Lower leg skin (tissue), 3 donors: Measurements from ENCODE around the gene GAS7.

ENCODE experiments used
- CTCF ChIP-seq, 3 donors: fragments of 450-650 bp; IDR thresholded peaks; one replicate each; pipeline ENCODE4 v1.5.1; 2016; ENCODE audit warnings: antibody characterized with exemption in 3 of 3, mild to moderate bottlenecking in 3 of 3, moderate library complexity in 2 of 3
- POLR2A ChIP-seq, 2 donors: fragments of 450-650 bp; IDR thresholded peaks; one replicate each; pipeline ENCODE4 v1.6.1; 2016 to 2017; ENCODE audit warnings: antibody characterized with exemption in 2 of 2, mild to moderate bottlenecking in 1 of 2, moderate library complexity in 1 of 2

DNA sequence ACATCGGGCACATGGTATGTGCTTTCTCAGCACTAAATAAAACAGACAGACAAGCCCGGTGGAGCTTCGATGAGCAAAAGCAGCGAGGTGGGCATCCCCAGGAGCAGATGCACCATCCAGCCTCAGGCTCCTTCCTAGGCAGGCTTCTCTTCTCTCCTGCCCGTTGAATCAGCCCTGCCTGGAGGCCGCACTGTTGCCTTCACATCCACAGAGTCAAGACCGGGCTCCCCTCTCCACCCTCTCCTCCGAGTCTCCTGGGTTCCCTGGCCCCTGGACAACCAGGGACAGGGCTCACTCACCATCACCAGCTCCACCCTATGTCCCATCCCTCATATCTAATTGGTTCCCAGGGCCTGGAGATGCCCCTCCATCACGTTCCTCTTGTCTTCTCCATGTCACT, 213.6 kb downstream of the GAS7 start:
- no peak for TF ChIP-seq CTCF (IDR thresholded peaks at IDR 0.05)
- no peak for TF ChIP-seq POLR2A (IDR thresholded peaks at IDR 0.05)
